ENCODE results near the gene SPEN.
"Not testable (repeated sequence)": the region's sequence is repeated elsewhere in the genome, so short reads cannot be mapped to it uniquely, and the experiment has no call there.

The SPEN gene

DNA sequence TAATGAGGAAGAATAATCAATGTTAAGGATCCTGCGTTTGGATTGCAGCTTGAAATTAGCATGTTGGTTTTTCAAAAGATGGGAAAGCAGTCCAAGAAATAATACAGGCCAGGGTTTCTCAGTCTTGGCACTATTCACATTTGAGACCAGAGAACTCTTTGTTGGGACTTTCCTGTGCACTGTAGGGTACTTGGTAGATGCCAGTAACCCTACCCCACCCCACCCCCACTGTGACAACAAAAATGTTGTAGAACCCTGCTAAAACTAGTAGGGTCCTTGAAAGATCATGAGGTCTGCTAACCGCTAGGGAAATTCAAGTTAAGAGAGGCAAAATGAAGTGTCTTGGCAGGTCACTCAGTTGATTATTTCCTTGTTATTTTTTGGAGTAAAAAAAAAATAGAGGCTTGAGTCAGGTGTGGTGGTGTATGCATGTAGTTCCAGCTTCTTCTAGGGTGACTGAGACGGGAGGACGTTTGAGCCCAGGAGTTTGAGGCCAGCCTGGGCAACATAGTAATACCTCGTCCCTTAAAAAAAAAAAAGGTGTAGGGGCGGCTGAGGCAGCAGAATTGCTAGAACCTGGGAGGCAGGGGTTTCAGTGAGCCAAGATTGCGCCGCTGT is 53.3 kb downstream of the SPEN start:
- no peak for DNase-seq

DNA sequence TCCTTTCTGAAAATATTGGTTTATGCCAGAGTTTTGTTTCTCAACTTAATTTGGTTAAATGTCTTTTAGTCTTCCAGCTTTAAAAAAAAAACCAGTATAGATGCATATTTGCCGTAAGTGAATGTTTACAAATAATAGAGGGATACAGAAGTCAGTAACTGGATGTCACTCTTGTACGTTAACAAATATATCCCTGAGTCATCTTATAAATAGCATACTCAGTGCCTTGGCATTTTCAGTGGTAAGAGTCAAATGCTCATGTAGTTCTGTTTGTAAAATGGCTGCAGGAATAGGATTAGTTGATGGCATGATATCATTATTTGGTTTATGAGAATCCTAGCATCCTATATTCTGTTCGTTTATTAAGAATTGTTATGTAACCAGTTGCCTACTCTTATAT is 55.4 kb downstream of the SPEN start:
- DNase-seq, result no peak

- DNase-seq, result no peak
Measured at GRCh38 chr1:15908597-15908996, 61.1 kb downstream of the SPEN start.

DNA sequence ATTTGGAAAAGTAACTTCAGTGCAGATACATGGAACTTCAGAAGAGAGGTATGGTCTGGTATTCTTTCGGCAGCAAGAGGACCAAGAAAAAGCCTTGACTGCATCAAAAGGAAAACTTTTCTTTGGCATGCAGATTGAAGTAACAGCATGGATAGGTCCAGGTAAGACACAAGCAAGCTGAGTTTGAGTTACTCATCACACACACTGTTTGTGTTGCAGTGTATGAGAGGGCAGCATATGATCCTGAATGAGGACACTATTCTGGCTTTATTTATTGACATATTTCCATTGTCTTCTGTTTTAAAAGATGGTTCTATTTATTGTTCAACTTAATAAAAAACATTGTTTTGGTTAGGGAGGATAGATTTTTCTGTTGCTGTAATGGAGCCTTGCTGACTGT is 63.6 kb downstream of the SPEN start:
- DNase-seq, result no peak

- no peak for DNase-seq
Measured at GRCh38 chr1:15911927-15912326, 64.4 kb downstream of the SPEN start.

DNA sequence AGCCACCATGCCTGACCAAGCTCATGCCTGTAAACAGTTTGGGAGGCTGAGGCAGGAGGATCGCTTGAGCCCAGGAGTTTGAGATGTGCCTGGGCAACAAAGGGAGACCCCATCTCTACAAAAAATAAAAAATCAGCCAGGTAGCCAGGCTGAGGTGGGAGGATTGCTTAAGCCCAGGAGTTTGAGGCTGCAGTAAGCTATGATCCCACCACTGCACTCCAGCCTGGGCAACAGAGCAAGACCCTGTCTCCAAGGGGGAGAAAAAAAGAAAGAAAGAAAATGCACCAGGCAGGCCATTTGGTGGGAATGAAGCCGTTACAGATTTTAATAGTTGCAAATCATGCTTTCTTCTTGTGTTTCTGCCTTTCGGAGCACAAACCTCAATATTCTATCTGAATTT is 66.1 kb downstream of the SPEN start:
- not testable (repeated sequence) for DNase-seq

- DNase-seq, result no peak
Measured at GRCh38 chr1:15915991-15916390, 68.5 kb downstream of the SPEN start.

DNA sequence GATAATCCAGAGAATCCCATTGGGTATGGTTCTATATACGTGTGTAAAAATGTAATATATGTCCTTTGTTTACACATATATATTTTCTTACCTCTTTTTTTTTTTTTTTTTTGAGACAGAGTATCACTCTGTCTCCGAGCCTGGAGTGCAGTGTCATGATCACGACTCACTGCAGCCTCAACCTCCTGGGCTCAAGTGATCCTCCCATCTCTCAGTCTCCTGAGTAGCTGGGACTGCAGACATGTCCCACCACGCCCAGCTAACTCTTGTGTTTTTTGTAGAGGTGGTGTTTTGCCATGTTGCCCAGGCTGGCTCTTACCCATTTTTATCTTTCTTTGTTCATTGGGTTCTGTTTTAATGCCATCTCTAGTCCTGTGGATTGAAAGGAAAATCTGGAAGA is 68.9 kb downstream of the SPEN start:
- no peak for DNase-seq

GRCh38 chr1:15916916-15917315 is 69.4 kb downstream of the SPEN start:
- DNase-seq, result no peak

GRCh38 chr1:15918962-15919715 is 71.6 kb downstream of the SPEN start:
- DNase-seq, result no peak

- no peak for DNase-seq
Measured at GRCh38 chr1:15923241-15923640, 75.7 kb downstream of the SPEN start.

- DNase-seq, result not testable (repeated sequence)
Measured at GRCh38 chr1:15926448-15926847, 78.9 kb downstream of the SPEN start.

DNA sequence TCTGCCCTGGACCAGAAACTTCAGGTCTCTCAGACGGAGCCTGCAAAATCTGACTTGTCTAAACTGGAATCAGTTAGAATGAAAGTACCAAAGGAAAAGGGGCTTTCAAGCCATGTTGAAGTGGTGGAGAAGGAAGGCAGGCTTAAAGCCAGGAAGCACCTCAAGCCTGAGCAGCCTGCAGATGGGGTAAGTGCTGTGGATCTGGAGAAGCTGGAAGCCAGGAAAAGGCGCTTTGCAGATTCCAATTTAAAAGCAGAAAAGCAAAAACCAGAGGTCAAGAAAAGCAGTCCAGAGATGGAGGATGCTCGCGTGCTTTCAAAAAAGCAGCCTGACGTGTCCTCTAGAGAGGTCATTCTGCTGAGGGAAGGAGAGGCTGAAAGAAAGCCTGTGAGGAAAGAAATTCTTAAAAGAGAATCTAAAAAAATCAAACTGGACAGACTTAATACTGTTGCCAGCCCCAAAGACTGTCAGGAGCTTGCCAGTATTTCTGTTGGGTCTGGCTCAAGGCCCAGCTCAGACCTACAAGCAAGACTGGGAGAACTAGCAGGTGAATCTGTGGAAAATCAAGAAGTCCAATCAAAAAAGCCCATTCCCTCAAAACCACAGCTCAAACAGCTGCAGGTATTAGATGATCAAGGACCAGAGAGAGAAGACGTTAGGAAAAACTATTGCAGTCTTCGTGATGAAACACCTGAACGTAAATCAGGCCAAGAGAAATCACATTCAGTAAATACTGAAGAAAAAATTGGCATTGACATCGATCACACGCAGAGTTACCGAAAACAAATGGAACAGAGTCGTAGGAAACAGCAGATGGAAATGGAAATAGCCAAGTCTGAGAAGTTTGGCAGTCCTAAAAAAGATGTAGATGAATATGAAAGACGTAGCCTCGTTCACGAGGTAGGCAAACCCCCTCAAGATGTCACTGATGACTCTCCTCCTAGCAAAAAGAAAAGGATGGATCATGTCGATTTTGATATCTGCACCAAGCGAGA is 81.8 kb downstream of the SPEN start:
- peak; percentile 64 for DNase-seq

DNA sequence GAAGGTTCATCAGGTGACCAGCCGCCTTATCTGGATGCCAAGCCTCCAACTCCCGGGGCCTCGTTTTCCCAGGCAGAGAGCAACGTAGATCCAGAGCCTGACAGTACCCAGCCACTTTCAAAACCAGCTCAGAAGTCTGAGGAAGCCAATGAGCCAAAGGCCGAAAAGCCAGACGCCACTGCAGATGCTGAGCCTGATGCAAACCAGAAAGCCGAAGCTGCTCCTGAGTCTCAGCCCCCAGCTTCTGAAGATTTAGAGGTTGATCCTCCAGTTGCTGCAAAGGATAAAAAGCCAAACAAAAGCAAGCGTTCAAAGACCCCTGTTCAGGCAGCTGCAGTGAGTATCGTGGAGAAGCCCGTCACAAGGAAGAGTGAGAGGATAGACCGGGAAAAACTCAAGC is 83.9 kb downstream of the SPEN start:
- no peak for DNase-seq

- no peak for DNase-seq
Measured at GRCh38 chr1:15931884-15932283, 84.4 kb downstream of the SPEN start.

DNA sequence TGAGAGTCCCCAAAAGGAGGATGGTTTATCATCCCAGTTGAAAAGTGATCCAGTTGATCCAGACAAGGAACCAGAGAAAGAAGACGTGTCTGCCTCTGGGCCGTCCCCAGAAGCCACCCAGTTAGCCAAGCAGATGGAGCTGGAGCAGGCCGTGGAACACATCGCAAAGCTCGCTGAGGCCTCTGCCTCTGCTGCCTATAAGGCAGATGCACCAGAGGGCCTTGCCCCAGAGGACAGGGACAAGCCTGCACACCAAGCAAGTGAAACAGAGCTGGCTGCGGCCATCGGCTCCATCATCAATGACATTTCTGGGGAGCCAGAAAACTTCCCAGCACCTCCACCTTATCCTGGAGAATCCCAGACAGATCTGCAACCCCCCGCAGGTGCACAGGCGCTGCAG is 85.1 kb downstream of the SPEN start:
- no peak for DNase-seq

- no peak for DNase-seq
Measured at GRCh38 chr1:15933684-15934083, 86.2 kb downstream of the SPEN start.

DNA sequence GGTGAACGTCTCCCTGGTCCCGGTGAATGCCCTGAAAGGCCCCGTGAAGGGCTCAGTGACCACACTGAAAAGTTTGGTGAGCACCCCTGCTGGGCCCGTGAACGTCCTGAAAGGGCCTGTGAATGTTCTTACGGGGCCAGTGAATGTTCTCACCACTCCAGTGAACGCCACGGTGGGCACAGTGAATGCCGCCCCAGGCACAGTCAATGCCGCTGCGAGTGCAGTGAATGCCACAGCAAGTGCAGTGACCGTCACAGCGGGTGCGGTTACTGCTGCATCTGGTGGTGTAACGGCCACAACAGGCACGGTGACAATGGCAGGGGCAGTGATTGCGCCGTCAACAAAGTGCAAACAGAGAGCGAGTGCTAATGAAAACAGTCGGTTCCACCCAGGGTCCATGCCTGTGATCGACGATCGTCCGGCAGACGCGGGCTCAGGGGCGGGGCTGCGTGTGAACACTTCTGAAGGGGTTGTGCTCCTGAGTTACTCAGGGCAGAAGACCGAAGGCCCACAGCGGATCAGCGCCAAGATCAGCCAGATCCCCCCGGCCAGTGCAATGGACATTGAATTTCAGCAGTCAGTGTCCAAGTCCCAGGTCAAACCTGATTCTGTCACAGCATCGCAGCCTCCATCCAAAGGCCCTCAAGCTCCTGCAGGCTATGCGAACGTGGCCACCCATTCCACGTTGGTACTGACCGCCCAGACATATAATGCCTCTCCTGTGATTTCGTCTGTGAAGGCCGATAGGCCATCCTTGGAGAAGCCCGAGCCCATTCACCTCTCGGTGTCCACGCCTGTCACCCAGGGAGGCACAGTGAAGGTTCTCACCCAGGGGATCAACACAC is 86.9 kb downstream of the SPEN start:
- no peak for DNase-seq

- no peak for DNase-seq
Measured at GRCh38 chr1:15935056-15935950, 87.8 kb downstream of the SPEN start.

DNA sequence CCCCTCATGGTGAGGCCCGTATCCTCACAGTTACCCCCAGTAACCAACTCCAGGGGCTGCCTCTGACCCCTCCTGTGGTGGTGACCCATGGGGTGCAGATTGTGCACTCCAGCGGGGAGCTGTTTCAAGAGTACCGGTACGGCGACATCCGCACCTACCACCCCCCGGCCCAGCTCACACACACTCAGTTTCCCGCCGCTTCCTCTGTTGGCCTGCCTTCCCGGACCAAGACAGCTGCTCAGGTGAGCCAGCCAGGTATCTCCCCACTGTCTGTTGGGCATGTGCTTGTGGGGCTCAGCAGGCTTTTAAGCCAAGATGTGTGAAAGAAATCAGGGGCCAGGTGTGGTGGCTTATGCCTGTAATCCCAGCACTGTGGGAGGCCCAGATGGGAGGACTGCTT is 88.5 kb downstream of the SPEN start:
- DNase-seq, result no peak

- no peak for DNase-seq
Measured at GRCh38 chr1:15937146-15937545, 89.6 kb downstream of the SPEN start.

Measured in NCI-H446 treated with DMSO at 0.1 percent for 48 hours (cell line).